HG03280 (cell line): ENCODE results near the gene STARD9.
"Not testable (repeated sequence)": the region's sequence is repeated elsewhere in the genome, so short reads cannot be mapped to it uniquely, and the experiment has no call there.

Experiments used
- ATAC-seq: cut with Tn5 transposase; IDR thresholded peaks from one replicate; pipeline ENCODE4 v1.9.1; 2021; ENCODE audit warnings: mild to moderate bottlenecking, moderate library complexity; ENCODE audit not compliant: unreplicated experiment

The STARD9 gene

DNA sequence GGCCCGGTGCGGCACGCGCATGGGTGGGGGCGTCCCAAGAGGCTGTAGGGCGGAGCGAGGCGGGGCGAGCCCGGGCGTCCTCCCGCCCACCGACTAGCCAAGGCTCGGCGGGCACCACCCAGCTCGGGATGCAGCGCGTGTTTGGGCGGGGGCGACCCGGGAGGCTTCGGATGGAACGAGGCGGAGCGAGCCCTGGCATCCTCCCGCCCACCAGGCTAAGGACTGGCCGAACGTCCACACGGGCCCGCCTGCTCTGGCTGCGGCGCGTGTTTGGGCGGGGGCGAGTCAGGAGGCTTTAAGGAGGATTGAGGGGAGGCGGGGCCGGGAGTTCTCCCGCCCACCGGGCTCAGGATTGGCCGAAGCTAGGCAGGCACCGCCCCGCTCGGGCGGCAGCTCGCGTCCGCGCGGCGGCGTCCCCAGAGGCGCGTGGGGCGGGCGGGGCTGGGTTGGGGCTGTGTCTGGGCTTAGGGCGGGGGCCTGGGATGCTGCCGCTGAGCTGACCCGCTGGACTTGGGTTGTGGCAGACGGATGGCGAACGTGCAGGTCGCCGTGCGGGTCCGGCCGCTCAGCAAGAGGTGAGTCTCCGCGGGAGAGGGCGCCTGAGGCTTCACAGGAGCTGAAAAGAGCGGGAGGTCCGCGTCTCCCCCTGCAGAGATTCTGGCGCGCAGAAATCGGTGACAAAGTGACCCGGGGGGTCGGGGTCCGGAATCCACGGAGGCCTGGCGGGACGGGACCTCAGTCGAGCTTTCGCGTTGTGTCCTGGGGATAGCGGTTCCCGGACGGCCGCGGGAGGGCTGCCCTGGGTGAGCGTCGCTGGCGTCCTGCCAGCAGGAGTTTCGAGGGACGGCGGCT, at the start of gene STARD9:
Gene STARD9 (plus strand): TSS at position 419 of the 852 bp plus-strand sequence. CDS start 110 bp downstream, at position 529.
- peak; percentile 91 for ATAC-seq

DNA sequence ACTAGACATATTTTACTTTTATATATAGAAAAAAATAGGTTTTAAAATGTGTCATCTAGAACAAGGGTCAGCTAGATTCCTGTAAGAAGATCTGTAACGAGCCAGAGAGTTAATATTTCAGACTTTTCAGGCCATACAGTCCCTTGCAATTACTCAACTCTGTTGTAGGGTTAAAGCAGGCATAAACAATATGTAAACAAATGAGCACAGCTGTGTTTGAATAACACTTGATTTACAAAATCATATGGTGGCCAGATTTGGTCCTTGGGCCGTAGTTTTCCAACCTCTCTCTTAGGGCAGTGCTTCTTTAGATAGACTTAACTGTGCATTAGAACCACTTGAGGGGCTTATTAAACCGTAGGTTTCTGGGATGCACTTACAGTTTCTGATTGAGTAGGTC, 46.4 kb upstream of the STARD9 start:
- ATAC-seq: no peak

DNA sequence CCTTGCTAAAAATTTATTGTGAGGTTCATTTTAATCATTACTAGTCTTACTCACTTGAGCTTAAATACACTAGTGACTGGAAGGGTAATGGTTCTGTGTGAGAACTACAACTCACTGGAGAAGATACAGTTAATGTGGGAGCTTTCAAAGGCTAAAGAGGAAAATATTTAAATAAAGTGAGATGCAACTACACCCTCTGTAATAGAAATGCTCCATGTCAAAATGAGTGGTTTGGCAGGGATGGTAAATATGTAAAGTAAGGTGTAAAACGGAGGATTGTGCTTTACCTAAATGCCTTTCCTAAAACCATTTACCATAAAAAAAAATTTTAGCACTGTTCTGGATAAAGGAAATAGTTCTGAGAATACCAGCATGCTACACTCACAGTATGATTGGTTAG, 42.2 kb upstream of the STARD9 start:
- ATAC-seq: no peak

DNA sequence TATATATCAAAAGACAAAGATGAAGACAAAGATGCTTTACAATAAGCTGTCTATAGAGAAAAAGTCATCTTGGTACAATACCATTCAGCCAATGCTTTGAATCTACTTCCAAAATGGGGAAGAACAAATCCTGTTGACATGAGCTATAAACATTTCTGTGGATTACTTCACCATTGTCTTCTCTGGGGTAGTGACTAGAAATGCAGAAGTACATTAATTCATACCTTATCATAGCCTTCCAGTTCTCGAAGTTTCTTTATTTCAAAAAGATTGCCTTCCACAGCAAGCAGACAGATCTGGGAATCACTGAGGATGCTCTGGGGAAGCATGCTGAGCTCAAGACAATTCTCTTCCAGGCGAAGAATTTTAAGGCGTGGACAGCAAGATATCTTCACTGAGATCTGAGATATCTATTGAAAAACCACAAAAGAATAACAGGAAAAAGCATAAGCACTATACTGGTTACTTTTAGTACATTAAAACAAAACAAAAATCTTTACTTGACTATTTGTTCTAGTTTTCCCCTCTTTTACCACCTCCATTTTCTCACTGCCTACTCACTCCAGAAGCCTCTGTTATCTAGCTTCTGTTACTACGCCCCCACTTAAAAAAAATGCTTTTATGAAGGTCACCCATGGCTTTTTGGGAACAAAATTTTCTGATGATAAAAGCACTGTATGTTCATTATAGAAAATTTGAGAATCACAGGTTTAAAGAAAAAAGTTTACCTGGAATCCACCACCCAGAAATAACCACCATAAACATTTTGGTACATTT, 30.4 kb upstream of the STARD9 start:
- ATAC-seq: no peak

DNA sequence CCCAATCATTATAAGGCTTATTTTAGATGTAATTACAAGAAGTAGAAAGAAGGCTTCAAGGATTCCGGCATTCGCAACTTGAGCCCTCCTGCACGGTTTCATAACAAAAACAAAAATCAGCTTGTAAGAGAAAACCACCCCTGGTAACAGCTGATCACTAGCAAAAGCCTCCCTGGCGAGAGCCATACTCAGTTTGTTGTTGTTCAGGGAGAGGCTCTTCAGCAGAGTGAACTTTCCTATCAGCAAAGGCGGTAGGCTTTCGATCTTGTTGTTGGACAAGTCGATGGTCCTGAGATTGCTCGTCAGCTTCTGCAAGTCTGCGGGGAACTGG, 27.5 kb upstream of the STARD9 start:
- ATAC-seq: no peak

DNA sequence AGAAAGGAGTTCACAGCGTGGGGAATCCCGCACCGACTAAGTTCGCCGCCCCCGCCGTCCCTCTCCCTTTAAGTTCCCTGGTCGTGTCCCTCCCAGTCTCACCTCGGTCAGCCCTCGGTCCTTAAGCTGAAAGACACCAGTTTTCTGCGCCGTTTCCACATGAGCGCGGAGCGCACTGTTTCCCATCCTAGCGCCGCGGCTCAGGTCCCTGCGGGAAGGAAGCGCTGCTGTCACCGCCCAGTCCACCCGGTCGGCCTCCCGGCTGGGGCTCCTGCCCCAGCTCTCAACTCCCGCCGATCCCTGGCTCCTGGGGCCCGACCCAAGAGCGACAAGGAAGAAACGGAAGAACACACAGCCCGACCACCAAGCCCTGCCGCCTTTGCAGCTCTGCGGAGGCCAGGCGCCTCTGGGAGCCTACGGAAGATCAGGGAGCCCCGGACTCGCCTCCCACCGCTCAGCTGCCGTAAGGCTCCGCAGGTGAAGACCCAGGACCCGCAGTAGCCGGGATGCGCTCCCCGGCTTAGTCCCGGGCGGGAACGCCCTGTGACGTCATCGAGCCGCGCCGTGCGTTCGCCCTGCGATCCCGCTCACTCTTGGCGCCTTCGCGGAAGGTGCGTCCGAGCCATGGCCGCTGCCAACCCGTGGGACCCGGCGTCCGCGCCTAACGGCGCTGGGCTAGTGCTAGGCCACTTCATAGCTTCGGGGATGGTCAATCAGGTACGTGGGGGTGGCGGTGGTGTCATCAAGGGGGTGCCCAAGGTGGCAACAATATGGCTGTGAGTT, 27.0 kb upstream of the STARD9 start, which contains the start of the genes HAUS2 and LRRC57:
Gene HAUS2 (plus strand): TSS at position 590 of the 783 bp plus-strand sequence. CDS start 35 bp downstream, at position 625.
Gene LRRC57 (minus strand): TSS at position 545 of the 783 bp plus-strand sequence. CDS start 359 bp downstream, at position 186.
- ATAC-seq: peak; percentile 80

DNA sequence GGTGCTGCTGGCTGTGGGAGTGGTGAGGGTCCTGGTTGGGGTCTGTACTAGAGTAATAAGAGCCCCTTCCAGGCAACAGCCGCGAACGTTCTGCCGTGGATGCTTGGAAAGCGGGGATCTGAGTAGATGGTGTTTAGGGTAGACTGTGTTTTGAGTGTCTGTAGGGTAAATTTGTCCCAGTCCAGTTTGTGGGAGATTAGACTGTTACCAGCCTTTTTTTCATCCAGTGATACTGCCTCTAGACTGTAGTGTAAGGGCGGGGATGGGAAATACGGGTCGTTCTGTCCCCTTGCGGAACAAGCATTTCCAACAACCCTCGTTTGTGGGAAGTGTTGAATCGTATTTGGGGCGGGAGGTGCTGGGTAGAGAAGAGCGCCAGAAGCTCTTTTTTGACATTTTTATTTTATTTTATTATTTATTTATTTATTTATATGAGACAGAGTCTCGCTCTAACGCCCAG, 26.3 kb upstream of the STARD9 start:
- peak; percentile 22 for ATAC-seq

DNA sequence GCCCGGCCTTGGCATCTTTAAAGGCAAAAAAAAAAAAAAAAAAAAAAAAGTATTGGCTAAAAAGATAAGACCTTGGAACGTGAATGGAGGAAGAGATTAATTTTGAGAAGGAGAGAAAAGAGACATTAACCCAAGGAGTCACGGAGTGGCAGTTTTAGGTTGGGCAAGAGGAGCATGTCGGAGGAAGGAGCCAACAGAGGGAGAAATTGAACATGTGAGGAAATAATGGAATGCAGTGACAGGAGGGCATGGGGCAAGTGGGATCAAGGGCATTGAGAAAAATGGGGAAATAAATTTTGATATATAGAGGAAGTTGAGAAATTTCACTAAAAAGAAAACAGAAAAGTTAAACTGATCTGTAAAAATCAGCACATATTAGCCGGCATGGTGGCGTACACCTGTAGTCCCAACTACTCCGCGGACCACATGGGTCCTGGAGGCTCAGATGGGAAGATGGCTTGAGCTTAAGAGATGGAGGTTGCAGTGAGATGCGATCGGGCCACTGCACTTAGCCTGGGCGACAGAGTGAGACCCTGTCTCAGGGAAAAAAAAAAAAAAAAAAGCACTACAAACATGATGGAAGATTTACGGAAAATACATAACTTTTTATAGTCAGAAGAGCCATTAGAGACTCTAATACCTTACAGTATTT, 25.5 kb upstream of the STARD9 start:
- no peak for ATAC-seq

DNA sequence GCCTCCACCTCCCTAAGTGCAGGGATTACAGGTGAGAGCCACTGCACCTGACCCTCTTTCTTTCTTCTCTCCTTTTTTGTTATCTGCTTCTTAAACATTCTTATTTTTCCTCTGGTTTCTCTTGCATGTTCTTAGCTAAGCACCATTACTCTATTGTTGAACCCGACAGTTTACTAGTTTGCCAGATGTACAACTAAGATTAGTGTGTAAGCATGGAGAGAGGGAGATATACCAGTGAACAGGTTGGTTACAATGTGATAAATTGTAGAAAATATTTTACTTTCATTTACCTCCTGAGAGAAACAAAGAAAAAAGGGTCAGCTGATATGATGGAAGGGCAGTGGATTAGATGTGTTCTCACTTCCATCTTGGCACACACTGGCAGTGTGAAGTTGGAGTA, 21.9 kb upstream of the STARD9 start:
- no peak for ATAC-seq

DNA sequence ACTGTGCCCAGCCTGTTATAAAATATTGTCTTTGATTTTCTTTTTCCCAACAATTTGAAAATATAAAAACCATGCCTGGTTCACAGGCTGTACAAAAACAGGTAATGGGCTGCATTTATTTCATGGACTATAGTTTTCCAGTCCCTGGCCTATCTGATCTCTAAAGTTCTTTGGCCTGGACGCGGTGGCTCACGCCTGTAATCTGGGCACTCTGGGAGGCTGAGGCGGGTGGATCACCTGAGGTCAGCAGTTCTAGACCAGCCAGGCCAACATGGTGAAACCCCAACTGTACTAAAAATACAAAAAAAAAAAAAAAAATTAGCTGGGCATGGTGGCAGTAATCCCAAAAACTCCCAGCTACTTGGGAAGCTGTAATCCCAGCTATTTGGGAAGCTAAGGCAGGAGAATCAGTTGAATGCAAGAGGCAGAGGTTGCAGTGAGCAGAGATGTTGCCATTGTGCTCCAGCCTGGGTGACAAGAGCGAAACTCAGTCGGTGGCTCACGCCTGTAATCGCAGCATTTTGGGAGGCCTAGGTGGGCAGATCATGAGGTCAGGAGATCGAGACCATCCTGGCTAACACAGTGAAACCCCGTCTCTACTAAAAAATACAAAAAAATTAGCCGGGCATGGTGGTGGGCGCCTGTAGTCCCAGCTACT, 18.7 kb upstream of the STARD9 start:
- not testable (repeated sequence) for ATAC-seq

DNA sequence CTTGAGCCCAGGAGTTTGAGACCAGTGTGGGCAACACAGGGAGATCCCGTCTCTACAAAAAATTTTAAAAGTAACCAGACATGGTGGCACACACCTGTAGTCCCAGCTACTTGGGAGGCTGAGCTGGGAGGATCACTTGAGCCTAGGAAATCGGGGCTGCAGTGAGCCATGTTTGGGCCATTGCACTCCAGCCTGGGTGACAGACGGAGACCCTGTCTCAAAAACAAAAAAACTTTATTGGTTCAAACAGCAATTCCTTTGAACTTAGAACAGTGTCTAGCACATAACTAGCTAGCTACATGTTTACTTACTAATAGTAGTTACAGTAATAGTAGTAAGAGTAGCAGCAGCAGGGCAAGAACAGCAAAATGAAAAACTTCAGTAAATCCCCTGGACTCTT, 16.7 kb upstream of the STARD9 start:
- ATAC-seq: no peak

DNA sequence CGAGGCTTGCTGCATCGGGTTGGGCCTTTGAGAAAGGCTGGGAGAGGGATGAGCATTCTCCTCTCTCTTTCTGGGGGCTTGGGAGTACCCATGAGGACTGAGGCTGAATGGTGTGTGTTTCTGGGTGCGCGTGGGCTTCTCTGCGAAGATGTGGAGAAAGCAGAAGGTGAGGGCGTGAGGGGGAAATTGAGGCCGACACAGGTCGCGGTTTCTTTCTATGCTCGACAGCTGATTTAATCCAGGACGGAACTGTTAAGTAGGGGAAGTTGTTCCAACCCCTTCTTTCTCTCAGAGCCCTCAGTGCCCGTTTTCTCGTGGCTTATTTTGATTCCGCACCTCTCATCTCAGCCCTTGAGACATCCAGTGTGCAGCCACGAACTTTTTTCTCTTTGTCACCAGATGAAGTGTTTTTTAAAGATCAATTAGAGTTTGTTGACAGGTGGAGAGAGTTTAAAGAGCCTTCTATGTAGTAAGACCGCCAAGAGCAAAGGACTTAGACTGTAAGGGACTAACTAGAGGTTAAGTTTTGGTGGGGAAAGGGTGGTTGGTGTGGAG, 711 bp downstream of the STARD9 start:
- no peak for ATAC-seq

DNA sequence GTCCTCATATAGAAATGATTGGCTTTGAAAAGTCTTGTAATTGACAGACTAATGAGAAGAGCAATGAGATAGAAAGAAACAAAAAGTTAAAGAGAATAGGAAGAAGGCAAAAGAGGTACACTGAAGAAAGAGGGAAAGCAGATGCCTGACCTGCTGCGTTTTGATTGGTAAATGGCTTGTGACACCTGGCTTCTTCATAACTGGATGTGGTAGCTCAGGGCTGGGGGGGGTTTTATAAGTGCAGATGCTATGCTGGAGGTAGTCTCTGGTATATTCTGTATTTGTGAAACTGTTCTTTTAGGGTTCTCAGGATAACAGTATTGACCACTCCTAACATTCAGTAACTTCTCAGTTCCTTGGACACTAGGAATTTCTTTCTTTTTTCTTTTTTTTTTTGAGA, 1.4 kb downstream of the STARD9 start:
- no peak for ATAC-seq

DNA sequence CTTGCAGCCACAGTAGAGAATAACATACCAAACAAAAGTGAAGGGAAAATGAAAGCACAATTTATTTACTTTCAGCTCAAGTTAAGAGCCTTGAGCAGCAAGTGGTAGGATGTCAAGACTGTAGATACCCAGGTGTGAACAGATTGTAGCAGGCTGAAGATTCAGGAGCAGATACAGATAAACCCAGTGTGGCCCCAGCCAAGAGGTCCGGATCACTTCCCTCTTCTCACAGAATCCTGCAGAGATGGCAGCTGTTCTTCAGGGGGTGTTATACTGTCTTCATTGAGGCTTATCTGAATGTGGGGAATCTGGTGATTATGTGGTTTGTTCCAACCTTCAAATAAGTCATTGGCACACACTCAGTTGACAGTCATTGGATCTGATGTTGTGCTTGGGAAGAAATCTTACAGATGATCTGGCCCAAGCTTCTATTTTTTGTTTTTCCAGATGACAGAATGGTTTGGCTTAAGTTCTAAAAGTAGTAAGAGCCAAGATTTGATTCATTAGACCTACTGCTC, 2.2 kb downstream of the STARD9 start:
- no peak for ATAC-seq

DNA sequence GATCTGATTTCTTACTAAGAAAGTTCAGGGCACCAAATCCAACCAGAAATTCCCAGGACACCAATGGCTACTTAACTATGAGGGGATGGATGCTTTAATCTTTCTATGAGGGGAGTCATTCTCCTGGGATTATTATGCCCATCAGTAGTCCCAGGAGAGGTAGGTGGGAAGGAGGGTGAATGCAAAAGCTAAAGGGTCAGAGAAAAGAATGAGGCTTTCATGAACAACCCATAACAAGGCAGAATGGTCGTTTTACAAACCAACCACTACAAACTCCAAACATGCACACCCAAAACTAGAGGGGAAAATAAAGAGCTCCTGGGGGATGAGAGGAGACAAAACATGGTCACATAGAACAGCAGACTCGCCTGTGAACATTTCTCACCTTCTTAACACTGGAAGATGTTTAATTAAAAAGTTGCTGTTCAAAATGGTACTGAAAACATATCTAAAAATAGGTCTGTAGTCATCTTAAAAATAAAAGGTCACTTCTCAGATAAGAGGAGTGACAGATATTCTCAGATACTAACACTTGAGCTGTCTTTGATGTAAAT, 3.7 kb downstream of the STARD9 start:
- no peak for ATAC-seq

DNA sequence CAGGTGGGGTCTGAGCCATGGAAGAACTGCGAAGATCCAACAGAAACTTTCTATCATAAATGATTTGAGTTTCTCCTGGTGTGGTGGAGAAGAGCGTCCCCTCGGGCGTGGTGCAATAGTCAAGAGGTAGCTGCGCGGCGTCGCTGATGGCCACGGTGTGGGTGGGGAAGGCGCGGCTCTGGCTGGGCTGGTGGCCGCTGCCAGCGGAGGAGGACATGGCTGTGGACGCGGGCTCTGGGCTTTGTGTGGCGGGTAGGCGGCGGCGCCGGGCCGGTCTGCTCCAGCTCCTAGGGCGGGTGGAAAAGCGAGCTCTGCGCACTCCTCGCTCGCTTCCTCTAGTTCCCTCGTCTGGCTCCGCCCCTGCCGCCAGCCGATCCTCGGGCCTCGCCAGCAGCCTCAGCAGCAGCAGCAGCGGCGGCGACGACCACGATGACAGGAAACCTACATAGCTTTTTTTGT, 5.9 kb downstream of the STARD9 start:
- no peak for ATAC-seq

DNA sequence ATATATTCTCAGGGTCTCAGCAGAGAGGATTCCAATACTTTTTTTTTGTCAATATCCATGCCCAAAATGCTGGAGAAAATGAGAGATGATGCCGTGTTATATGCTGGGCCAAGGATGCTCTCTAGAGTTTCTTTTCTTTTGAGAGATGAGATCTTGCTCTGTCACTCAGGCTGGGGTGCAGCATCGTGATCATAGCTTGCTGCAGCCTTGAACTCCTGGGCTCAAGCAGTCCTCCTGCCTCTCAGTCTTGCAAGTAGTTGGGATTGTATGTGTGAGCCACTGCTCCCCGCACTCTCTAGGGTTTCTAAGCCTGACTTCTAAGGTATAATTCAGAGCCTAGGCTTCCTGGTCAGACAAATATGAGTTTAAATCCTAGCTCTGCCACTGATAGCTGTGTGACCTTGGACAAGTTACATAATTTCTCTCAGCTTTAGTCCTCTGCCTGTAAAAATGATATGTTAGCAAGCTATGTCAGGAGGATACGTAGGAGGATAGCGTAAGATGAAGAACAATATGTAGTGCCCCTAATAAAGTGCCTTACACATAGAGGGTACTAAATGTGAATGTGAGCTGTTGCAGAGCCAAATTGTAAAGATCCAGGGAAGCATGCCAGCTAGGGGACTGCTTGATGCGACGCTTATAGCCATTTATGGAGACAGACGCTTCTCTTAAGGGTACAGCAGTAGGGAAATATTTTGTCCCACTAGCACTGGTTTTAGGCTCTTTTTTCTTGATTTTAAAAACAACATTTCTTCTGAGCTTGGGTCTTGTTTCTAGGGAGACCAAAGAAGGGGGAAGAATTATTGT, 7.4 kb downstream of the STARD9 start:
- no peak for ATAC-seq

DNA sequence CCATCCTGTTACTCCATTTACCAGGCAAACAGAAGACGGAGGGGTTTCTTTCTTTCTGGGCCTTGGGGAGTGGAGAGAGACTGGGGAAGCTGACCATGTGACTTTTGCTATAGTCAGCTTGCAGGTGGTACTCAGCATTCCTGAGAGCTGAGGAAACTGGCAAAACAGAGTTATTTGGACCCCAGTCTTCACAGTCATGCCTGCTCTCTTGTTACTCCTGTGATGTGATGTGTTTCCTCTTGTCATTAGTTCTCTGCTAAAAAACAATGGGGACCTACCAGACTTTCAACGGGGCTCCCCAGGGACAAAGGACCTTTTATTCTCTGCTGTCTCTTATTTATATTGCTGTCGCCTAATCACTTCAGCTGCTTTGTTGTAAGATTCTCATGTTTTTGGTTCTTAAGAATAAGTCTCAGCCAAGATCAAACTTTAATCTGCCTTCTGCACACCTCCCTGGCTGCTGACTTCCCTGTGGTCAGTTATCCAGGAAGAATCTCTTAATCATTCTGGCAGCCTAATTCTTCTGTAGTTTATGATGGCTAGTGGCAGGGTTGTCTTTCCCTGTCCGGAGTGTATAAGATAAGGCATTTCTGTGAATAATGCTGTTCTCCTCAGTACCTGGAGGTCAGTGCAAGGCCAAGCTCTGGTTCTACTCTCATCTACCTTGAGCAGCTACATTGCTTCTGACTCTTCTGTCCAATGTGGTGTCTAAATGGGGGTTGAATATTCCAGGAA, 8.8 kb downstream of the STARD9 start:
- ATAC-seq: no peak
